ENCODE measurements around the gene SDHA.
"Not testable (repeated sequence)": the region's sequence is repeated elsewhere in the genome, so short reads cannot be mapped to it uniquely, and the experiment has no call there.

Gene SDHA

GRCh38 chr5:195401-196160 is 22.5 kb upstream of the SDHA start:
- no peak overlapping the region for H3K4me3 ChIP-seq
- H3K27ac ChIP-seq: no peak overlapping the region

GRCh38 chr5:196350-196749 is 21.8 kb upstream of the SDHA start:
- Histone ChIP-seq H3K4me3 (no peak overlapping the region), H3K27ac (no peak overlapping the region)

GRCh38 chr5:197031-197430 is 21.1 kb upstream of the SDHA start:
- not testable (repeated sequence) for H3K27ac ChIP-seq, H3K4me3 ChIP-seq

GRCh38 chr5:197892-198489 is 20.1 kb upstream of the SDHA start:
- H3K4me3 ChIP-seq: no peak overlapping the region
- no peak overlapping the region for H3K27ac ChIP-seq

- H3K4me3 ChIP-seq: no peak overlapping the region
- H3K27ac ChIP-seq: no peak overlapping the region
Measured at GRCh38 chr5:198516-199196, 19.5 kb upstream of the SDHA start.

- Histone ChIP-seq H3K4me3 (no peak overlapping the region), H3K27ac (no peak overlapping the region)
Measured at GRCh38 chr5:199197-199949, 18.7 kb upstream of the SDHA start.

GRCh38 chr5:199950-200645 is 18.0 kb upstream of the SDHA start:
- Histone ChIP-seq H3K4me3 (no peak overlapping the region), H3K27ac (no peak overlapping the region)

- Histone ChIP-seq H3K4me3 (no peak overlapping the region), H3K27ac (no peak overlapping the region)
Measured at GRCh38 chr5:200985-201384, 17.1 kb upstream of the SDHA start.

- no peak overlapping the region for H3K27ac ChIP-seq
- H3K4me3 ChIP-seq: no peak overlapping the region
Measured at GRCh38 chr5:201672-202071, 16.4 kb upstream of the SDHA start.

GRCh38 chr5:203246-203930 is 14.7 kb upstream of the SDHA start:
- Histone ChIP-seq H3K27ac (no peak overlapping the region), H3K4me3 (no peak overlapping the region)

GRCh38 chr5:204001-204400 is 14.1 kb upstream of the SDHA start:
- Histone ChIP-seq H3K4me3 (no peak overlapping the region), H3K27ac (no peak overlapping the region)

- H3K27ac ChIP-seq: no peak overlapping the region
- no peak overlapping the region for H3K4me3 ChIP-seq
Measured at GRCh38 chr5:204462-204861, 13.7 kb upstream of the SDHA start.

- no peak overlapping the region for H3K27ac ChIP-seq
- H3K4me3 ChIP-seq: no peak overlapping the region
Measured at GRCh38 chr5:204966-205670, 13.0 kb upstream of the SDHA start.

GRCh38 chr5:206406-206805 is 11.7 kb upstream of the SDHA start:
- H3K27ac ChIP-seq: no peak overlapping the region
- no peak overlapping the region for H3K4me3 ChIP-seq

GRCh38 chr5:206927-207536 is 11.1 kb upstream of the SDHA start:
- no peak overlapping the region for H3K4me3 ChIP-seq
- H3K27ac ChIP-seq: no peak overlapping the region

GRCh38 chr5:207599-207998 is 10.5 kb upstream of the SDHA start:
- Histone ChIP-seq H3K27ac (no peak overlapping the region), H3K4me3 (no peak overlapping the region)

- Histone ChIP-seq H3K27ac (no peak overlapping the region), H3K4me3 (no peak overlapping the region)
Measured at GRCh38 chr5:208449-209114, 9.5 kb upstream of the SDHA start.
